Measurements from ENCODE around the gene MAP2K1. TPM values are rescaled to one million over a fixed set of nuclear protein-coding genes. Genes with fewer than 3 reads are reported as not detected.
"Not testable (repeated sequence)": the region's sequence is repeated elsewhere in the genome, so short reads cannot be mapped to it uniquely, and the experiment has no call there.

Gene MAP2K1
- total RNA-seq, 1 donor from 2014 or later: 36.9 TPM

GRCh38 chr15:66389098-66389858, 2.6 kb downstream of the MAP2K1 start:
- no peak for DNase-seq
- intact Hi-C loops (cut with DNase I): no loop called here
- no peak for ATAC-seq (ENCODE audit: poor library complexity)

DNA sequence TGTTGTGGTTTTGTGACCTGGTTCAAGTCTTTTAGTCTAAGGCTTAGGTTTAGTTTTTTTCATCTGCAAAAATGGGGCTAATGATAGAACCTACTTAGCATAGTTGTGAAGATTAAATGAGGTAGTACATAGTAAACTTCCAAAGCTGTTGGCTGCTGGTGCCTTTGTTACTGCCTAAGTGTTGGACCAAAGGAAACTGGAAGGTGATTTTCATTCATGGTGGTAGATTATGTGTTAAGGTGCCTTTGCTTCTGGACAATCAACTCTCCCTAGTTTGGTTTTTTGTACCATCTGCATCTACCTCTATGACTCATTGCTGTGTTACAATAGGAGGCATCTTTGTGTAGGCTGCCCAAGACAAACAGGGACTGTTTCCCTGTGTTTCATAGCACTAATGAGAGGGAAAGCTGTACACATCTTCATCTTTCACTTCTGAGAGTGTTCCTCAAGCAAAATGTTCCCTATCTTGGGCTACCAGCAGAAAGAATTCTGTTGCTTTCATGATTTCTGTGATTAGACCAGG, 3.2 kb downstream of the MAP2K1 start:
- intact Hi-C loops (cut with DNase I): no loop called here
- ATAC-seq (ENCODE audit: poor library complexity): no peak
- no peak for DNase-seq

DNA sequence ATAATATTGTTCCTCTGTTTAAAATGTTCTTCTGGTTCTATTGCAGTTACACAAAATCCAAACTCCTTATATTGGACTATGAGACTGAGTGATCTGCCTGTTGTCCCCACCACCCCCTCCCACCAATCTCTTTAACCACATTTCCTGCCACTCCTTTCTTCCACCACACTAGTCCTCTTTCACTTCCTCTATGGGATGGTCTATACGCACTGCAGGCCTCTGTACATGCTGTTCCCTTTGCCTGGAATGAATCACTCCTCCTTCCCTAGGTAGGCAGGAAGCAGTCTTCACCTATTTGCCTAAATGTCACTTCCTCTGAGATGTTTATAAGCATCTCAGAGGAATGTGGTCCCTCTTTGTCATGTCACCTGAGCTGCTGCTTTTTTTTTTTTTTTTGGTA, 4.0 kb downstream of the MAP2K1 start:
- ATAC-seq (ENCODE audit: poor library complexity) (no peak), DNase-seq (no peak)
- intact Hi-C loops (cut with DNase I): no loop called here

GRCh38 chr15:66393037-66393436, 6.3 kb downstream of the MAP2K1 start:
- ATAC-seq (ENCODE audit: poor library complexity); intact Hi-C loops (cut with DNase I): not testable (repeated sequence)

DNA sequence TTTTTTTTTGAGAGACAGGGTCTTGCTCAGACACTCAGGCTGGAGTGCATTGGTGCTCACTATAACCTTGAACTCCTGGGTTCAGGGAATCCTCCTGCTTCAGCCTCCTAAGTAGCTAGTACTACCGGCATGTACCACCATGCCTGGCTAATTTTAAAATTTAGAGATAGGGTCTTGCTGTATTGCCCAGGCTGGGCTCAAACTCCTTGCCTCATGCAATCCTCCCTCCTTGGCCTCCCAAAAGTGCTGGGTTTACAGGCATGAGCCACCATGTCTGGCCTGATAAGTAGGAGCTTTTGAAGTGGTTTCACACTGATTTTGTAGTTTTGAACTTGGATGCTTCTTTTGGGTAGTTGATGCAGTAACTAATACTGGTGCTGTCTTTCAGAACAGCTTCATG, 7.8 kb downstream of the MAP2K1 start:
- ATAC-seq (ENCODE audit: poor library complexity): no peak
- intact Hi-C loops (cut with DNase I): no loop called here
- DNase-seq: no peak

More at GRCh38 chr15:66393037-66393436, 6.3 kb downstream of the MAP2K1 start:
- not testable (repeated sequence) for DNase-seq

GRCh38 chr15:66394915-66395314, 8.2 kb downstream of the MAP2K1 start:
- no peak for DNase-seq
- ATAC-seq (ENCODE audit: poor library complexity): no peak
- intact Hi-C loops (cut with DNase I): no loop called here

DNA sequence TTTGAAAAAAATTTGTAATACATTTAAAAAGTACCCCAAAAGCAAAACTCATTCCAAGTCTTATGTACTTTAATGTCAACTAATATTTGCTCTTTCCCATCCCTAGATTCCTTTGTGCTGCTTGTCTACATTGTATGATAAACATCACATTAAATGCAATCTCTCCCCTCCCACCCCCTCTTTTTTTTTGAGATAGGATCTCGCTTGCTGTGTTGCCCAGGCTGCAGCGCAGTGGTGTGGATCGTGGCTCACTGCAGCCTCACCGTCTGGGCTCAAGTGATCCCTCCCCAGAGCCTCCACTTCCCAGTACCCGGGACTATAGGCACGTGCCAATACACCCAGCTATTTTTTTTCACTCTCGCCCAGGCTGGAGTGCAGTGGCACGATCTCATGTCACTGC, 12.6 kb downstream of the MAP2K1 start:
- ATAC-seq (ENCODE audit: poor library complexity): no peak
- intact Hi-C loops (cut with DNase I): no loop called here
- DNase-seq: no peak

DNA sequence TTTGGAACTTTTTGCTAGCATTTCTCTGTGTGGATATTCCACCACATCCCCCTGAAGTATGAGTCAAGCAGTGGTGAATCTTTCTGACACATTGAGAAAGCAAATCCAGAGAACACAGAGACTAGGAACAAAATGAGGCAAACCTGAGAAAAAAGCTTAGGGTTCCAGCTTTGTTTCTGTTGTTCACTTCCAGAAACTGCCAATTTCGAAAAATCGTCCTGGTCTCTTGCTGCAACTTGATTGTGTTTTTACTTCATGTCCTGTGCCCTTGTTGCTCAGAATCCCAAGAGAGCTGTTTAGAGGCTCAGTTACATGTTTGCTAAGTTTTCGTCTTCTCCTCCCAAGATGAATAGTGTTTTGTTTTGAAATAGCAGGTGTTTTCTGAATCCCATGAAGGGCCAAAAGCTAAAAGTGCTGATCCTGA, 13.7 kb downstream of the MAP2K1 start:
- ATAC-seq (ENCODE audit: poor library complexity) (no peak), DNase-seq (no peak)
- intact Hi-C loops (cut with DNase I): no loop called here

- DNase-seq (no peak), ATAC-seq (ENCODE audit: poor library complexity) (no peak)
- intact Hi-C loops (cut with DNase I): no loop called here
Measured at GRCh38 chr15:66401130-66402021, 14.7 kb downstream of the MAP2K1 start.

DNA sequence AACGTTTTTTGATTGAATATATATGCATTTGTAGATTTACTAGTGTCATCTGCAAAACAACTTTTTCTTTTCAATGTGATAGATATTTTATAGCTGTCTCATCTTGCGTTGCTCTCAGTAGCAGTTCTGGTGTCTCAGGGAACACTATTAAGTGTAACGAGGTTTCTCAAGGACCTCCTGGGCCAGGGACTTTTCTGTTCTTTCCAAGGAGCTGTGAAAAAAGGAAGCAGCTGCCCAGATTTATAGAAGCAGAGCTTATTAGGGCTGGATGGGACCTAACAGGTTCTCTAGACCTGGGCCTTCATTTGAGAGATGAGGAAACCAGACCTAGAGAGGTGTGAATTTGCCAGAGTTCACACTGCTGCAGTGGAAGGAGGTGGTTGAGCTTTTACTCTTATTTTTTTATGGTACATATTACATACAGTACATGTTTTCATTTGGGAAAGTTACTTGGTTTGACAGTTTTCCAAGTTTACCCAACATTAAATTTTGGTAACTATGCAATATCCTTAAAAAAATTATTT, 16.1 kb downstream of the MAP2K1 start:
- no peak for ATAC-seq (ENCODE audit: poor library complexity)
- intact Hi-C loops (cut with DNase I): no loop called here

DNA sequence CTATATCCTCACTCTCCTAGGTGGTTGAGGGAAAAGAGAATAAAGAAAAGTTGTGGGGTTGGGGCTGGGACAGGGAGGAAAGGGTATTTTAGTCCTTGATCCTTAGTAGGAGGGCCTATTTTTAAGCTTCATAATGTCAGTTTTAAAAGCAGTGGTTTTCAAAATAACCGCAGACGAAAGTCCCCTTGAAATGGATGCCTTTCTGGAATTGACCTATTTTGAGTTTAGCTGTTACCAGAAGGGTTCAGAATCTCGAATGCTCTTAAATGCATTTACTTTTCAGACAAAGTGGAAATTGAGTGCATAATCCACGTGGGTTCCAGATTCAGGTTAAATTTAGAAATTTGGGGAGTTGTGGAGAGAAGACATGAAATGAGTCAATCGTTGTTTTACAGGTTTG, 16.6 kb downstream of the MAP2K1 start:
- intact Hi-C loops (cut with DNase I): no loop called here
- DNase-seq (no peak), ATAC-seq (ENCODE audit: poor library complexity) (no peak)

More for the DNA sequence above, 16.1 kb downstream of the MAP2K1 start:
- DNase-seq: no peak

- no peak for ATAC-seq (ENCODE audit: poor library complexity)
- DNase-seq: no peak
- intact Hi-C loops (cut with DNase I): no loop called here
Measured at GRCh38 chr15:66404122-66404521, 17.4 kb downstream of the MAP2K1 start.

GRCh38 chr15:66404532-66404931, 17.8 kb downstream of the MAP2K1 start:
- no peak for DNase-seq
- ATAC-seq (ENCODE audit: poor library complexity): no peak
- intact Hi-C loops (cut with DNase I): no loop called here

GRCh38 chr15:66405007-66405406, 18.3 kb downstream of the MAP2K1 start:
- peak; percentile 86 for ATAC-seq (ENCODE audit: poor library complexity)
- intact Hi-C loops (cut with DNase I): no loop called here
- DNase-seq: no peak

GRCh38 chr15:66405615-66406014, 18.9 kb downstream of the MAP2K1 start:
- DNase-seq (no peak), ATAC-seq (ENCODE audit: poor library complexity) (no peak)
- intact Hi-C loops (cut with DNase I): no loop called here

DNA sequence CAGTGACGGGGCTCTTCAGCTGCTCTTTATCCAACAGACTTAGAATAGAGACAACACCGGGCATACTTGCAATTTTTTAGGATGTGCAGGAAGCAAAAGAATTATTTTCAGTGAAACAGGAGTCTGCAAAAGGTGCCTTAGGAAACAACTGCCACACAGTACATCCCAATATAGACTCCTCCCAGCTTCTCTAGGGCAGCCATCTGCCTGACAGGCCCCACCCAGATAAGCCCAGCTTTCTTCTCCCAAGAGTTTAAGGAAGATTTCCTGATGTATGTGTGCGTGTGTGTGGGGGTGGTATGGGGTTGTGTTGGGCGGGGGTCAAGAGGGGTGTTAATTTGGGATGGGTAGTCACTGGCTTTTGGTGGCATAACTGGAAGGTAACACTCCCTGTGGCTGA, 21.5 kb downstream of the MAP2K1 start:
- ATAC-seq (ENCODE audit: poor library complexity) (no peak), DNase-seq (no peak)
- intact Hi-C loops (cut with DNase I): no loop called here

GRCh38 chr15:66408675-66409282, 22.1 kb downstream of the MAP2K1 start:
- DNase-seq (no peak), ATAC-seq (ENCODE audit: poor library complexity) (peak; percentile 21)
- intact Hi-C loops (cut with DNase I): no loop called here

DNA sequence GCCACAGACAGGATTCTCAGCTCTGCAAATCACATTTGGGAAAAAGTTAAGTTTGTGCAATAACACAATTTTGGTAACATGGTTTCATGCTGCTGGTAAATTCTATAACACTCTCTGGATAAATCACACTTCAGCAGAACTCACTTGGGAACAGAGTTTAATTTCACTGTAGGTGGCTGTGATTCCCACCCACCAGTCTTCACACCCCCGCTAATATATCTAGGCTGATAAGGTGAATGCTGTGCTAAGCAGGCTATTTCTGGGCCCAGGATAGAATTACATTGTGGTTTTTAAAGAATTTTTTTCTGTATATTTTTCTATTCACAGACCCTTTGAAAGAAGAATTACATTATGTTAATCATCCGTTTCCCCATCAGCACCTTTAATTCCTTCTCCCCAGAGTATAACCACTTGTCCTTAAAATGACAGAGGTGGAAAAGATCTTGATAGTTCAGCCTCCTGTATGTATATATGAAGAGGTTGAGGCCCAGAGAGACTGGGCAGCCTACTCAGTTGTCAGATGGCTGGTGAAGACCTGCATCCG, 22.9 kb downstream of the MAP2K1 start:
- ATAC-seq (ENCODE audit: poor library complexity) (no peak), DNase-seq (no peak)
- intact Hi-C loops (cut with DNase I): no loop called here

DNA sequence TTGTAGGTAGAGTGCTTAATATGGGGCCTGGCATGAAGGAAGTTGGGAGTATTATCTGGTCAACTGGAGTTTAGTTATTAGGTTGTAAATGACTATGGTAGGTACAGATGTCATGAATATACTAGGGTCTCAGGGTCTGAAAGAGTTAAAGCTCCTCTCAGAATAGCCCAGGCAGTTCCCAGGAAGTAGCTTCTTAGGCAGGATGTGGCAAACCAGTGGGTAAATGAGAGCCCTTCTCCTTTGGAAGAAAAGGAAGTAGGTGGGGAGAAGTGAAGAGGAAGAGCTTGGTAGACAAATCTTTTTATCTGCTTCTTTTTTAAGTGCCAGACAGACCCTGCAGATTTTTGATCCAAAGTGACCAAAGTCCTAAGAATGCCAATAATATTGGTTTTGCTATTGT, 24.5 kb downstream of the MAP2K1 start:
- intact Hi-C loops (cut with DNase I): no loop called here
- ATAC-seq (ENCODE audit: poor library complexity): no peak
- DNase-seq: no peak
